H1 (cell line): ENCODE measurements around the gene GJB1. TPM values are rescaled to one million over a fixed set of nuclear protein-coding genes. Genes with fewer than 3 reads are reported as not detected.

Experiments
- CTCF ChIA-PET: fragments of 300-600 bp; sonication (Branson Sonifier 250); formaldehyde crosslinking; loops from one replicate; lab custom pipeline; 2021; ENCODE audit not compliant: partially characterized antibody; lab: Charles Lee
- POLR2A ChIA-PET: fragments of 300-600 bp; sonication (Branson Sonifier 250); formaldehyde crosslinking; loops from one replicate; lab custom pipeline; 2021; ENCODE audit warnings: inconsistent platforms; ENCODE audit not compliant: partially characterized antibody; lab: Charles Lee
- DNase-seq, 2 experiments: peaks; one replicate each; pipeline versions ENCODE4 v3.0.0 to v3.0.0-alpha.2; 2010 to 2022; ENCODE audit warnings: low spot score in 2 of 2, low read depth in 1 of 2, mixed read lengths in 1 of 2
- FAIRE-seq: peaks from 2 replicates; lab custom pipeline; 2011; peaks lifted over from hg19 to GRCh38; lab: Jason Lieb, UNC
- H2AFZ ChIP-seq: 2 replicates; pipeline ENCODE4 v1.8.1; 2012; ENCODE audit warnings: low read length, inconsistent platforms
- H2AK5ac ChIP-seq: 2 replicates; pipeline ENCODE4 v1.6.1; 2013; ENCODE audit warnings: low read depth, low read length
- H2BK120ac ChIP-seq: replicated peaks from 2 replicates; pipeline ENCODE3; 2013; ENCODE audit warnings: low read depth, low read length, inconsistent platforms
- H2BK12ac ChIP-seq: 2 replicates; pipeline ENCODE4 v1.6.1; 2013; ENCODE audit warnings: low read depth, low read length
- H2BK15ac ChIP-seq: 2 replicates; pipeline ENCODE4 v1.6.1; 2013; ENCODE audit warnings: low read length
- H2BK20ac ChIP-seq: 2 replicates; pipeline ENCODE4 v1.6.1; 2013; ENCODE audit warnings: low read length
- H2BK5ac ChIP-seq: 2 replicates; pipeline ENCODE4 v1.6.1; 2013; ENCODE audit warnings: low read depth, low read length
- H3K14ac ChIP-seq: 2 replicates; pipeline ENCODE4 v1.6.1; 2013; ENCODE audit warnings: inconsistent platforms; ENCODE audit not compliant: insufficient read length
- H3K18ac ChIP-seq: 2 replicates; pipeline ENCODE4 v1.6.1; 2013; ENCODE audit warnings: low read length; ENCODE audit errors: extremely low read depth
- H3K23ac ChIP-seq: 2 replicates; pipeline ENCODE4 v1.6.1; 2013; ENCODE audit warnings: inconsistent platforms; ENCODE audit not compliant: insufficient read length
- H3K23me2 ChIP-seq: 2 replicates; pipeline ENCODE4 v1.6.1; 2013; ENCODE audit warnings: low read depth, low read length
- H3K27ac ChIP-seq: 2 replicates; pipeline ENCODE4 v1.6.1; 2011; ENCODE audit warnings: low read depth, low read length, inconsistent platforms
- H3K27me3 ChIP-seq, 4 experiments: replicated peaks in 1 of 4; 1 replicate in 1 of 4; 2 replicates in 3 of 4; pipeline versions ENCODE4 v1.6.1 to v1.8.1; 2011 to 2013; ENCODE audit warnings: low read length in 3 of 4, mild to moderate bottlenecking in 3 of 4, inconsistent platforms in 2 of 4, mixed read lengths in 2 of 4, moderate library complexity in 1 of 4; ENCODE audit not compliant: control insufficient read depth in 3 of 4, insufficient read depth in 3 of 4; ENCODE audit errors: extremely low read depth in 1 of 4
- H3K36me3 ChIP-seq, 4 experiments: 2 replicates each; pipeline versions ENCODE4 v1.6.1 to v1.8.1; 2011 to 2013; ENCODE audit warnings: mild to moderate bottlenecking in 4 of 4, low read length in 3 of 4, moderate library complexity in 2 of 4, control low read depth in 1 of 4, inconsistent platforms in 1 of 4; ENCODE audit not compliant: insufficient read depth in 4 of 4, control insufficient read depth in 2 of 4
- H3K4ac ChIP-seq: replicated peaks from 2 replicates; pipeline ENCODE3; 2013; ENCODE audit warnings: low read length, low read depth, mixed read lengths, inconsistent platforms; ENCODE audit not compliant: insufficient read length
- H3K4me1 ChIP-seq, 4 experiments: replicated peaks in 1 of 4; 1 replicate in 1 of 4; 2 replicates in 3 of 4; pipeline versions ENCODE4 v1.6.1 to v1.8.1; 2011 to 2013; ENCODE audit warnings: low read length in 3 of 4, inconsistent platforms in 2 of 4, mixed read lengths in 1 of 4; ENCODE audit not compliant: insufficient read depth in 4 of 4, control insufficient read depth in 3 of 4
- H3K4me2 ChIP-seq, 2 experiments: 2 replicates each; pipeline versions ENCODE4 v1.6.1 to v1.8.1; 2011 to 2013; ENCODE audit warnings: low read depth in 2 of 2, low read length in 2 of 2, control low read depth in 1 of 2, inconsistent platforms in 1 of 2, mild to moderate bottlenecking in 1 of 2; ENCODE audit not compliant: insufficient read depth in 1 of 2
- H3K4me3 ChIP-seq, 4 experiments: fragments of 200-600, 300-600 bp in 1 of 4; sonication (generic), shearing (Covaris generic), sonication (Bioruptor Twin) in 1 of 4; 2 replicates each; pipeline versions ENCODE4 v1.5.1 to v1.8.1; 2011 to 2016; ENCODE audit warnings: low read length in 4 of 4, low read depth in 3 of 4, control low read depth in 2 of 4, inconsistent platforms in 2 of 4, mild to moderate bottlenecking in 2 of 4, mixed read lengths in 1 of 4, moderate library complexity in 1 of 4; ENCODE audit not compliant: insufficient read depth in 2 of 4; ENCODE audit errors: extremely low read depth in 1 of 4
- H3K56ac ChIP-seq: replicated peaks from 2 replicates; pipeline ENCODE3; 2013; ENCODE audit warnings: low read depth, mild to moderate bottlenecking, mixed read lengths, low read length, inconsistent platforms; ENCODE audit not compliant: insufficient read length
- H3K79me1 ChIP-seq: 2 replicates; pipeline ENCODE4 v1.6.1; 2013; ENCODE audit warnings: low read depth, low read length, control low read depth
- H3K79me2 ChIP-seq, 2 experiments: 2 replicates each; pipeline versions ENCODE4 v1.6.1 to v1.8.1; 2012 to 2013; ENCODE audit warnings: low read length in 2 of 2, mild to moderate bottlenecking in 2 of 2, inconsistent platforms in 1 of 2; ENCODE audit not compliant: insufficient read depth in 2 of 2, control insufficient read depth in 1 of 2
- H3K9ac ChIP-seq, 4 experiments: replicated peaks in 1 of 4; 1 replicate in 1 of 4; 2 replicates in 3 of 4; pipeline versions ENCODE4 v1.6.1 to v1.8.1; 2011 to 2013; ENCODE audit warnings: low read depth in 3 of 4, low read length in 3 of 4, control low read depth in 2 of 4, mild to moderate bottlenecking in 2 of 4, moderate library complexity in 2 of 4, inconsistent platforms in 1 of 4; ENCODE audit errors: extremely low read depth in 1 of 4
- H3K9me3 ChIP-seq, 2 experiments: 2 replicates each; pipeline versions ENCODE4 v1.6.1 to v1.8.1; 2012 to 2013; ENCODE audit warnings: mild to moderate bottlenecking in 2 of 2, moderate library complexity in 2 of 2, control low read depth in 1 of 2, inconsistent platforms in 1 of 2, low read depth in 1 of 2, low read length in 1 of 2, mixed read lengths in 1 of 2; ENCODE audit not compliant: insufficient read depth in 2 of 2
- H4K20me1 ChIP-seq, 2 experiments: replicated peaks in 1 of 2; 2 replicates each; pipeline versions ENCODE3 to v1.8.1; 2011 to 2013; ENCODE audit warnings: inconsistent platforms in 2 of 2, low read length in 2 of 2, mild to moderate bottlenecking in 1 of 2; ENCODE audit not compliant: insufficient read depth in 2 of 2, control insufficient read depth in 1 of 2
- H4K5ac ChIP-seq: 2 replicates; pipeline ENCODE4 v1.6.1; 2013; ENCODE audit warnings: low read length, low read depth, mixed read lengths, inconsistent platforms; ENCODE audit not compliant: insufficient read length
- H4K8ac ChIP-seq: 2 replicates; pipeline ENCODE4 v1.8.0; 2013; ENCODE audit warnings: mild to moderate bottlenecking, moderate library complexity, low read length, inconsistent platforms; ENCODE audit not compliant: insufficient read depth; ENCODE audit errors: extremely low read depth
- H4K91ac ChIP-seq: replicated peaks from 2 replicates; pipeline ENCODE3; 2013; ENCODE audit warnings: low read length, mixed read lengths, inconsistent platforms; ENCODE audit not compliant: insufficient read length
- ASH2L ChIP-seq: fragments of 200-600, 300-600 bp; sonication (generic); IDR thresholded peaks from one replicate; pipeline ENCODE4 v1.7.1; 2017; ENCODE audit warnings: low read length
- BACH1 ChIP-seq: IDR thresholded peaks from 2 replicates; pipeline ENCODE4 v1.6.1; 2012; ENCODE audit warnings: low read length, improper control_type of control experiment
- CREB1 ChIP-seq: IDR thresholded peaks from 2 replicates; pipeline ENCODE4 v1.6.1; 2012; ENCODE audit warnings: inconsistent platforms
- EGR1 ChIP-seq: IDR thresholded peaks from 2 replicates; pipeline ENCODE4 v1.6.1; 2011; ENCODE audit warnings: low read depth, low read length, borderline replicate concordance
- GABPA ChIP-seq: IDR thresholded peaks from 2 replicates; pipeline ENCODE4 v1.6.1; 2011; ENCODE audit warnings: mild to moderate bottlenecking, low read length, moderate library complexity, borderline replicate concordance; ENCODE audit not compliant: insufficient read depth
- HDAC6 ChIP-seq: IDR thresholded peaks from one replicate; pipeline ENCODE4 v1.7.1; 2012; ENCODE audit warnings: low read depth, mild to moderate bottlenecking, inconsistent platforms, low read length, moderate library complexity
- JUND ChIP-seq: IDR thresholded peaks from 2 replicates; pipeline ENCODE4 v1.6.1; 2011; ENCODE audit warnings: mild to moderate bottlenecking, improper control_type of control experiment, low read length
- MAFK ChIP-seq: IDR thresholded peaks from 2 replicates; pipeline ENCODE4 v1.6.1; 2012; ENCODE audit warnings: low read depth, mild to moderate bottlenecking, improper control_type of control experiment, low read length
- SP2 ChIP-seq: IDR thresholded peaks from 2 replicates; pipeline ENCODE4 v1.6.1; 2012; ENCODE audit warnings: mild to moderate bottlenecking, low read length, inconsistent platforms
- SP4 ChIP-seq: IDR thresholded peaks from 2 replicates; pipeline ENCODE4 v1.6.1; 2012; ENCODE audit warnings: low read length, inconsistent platforms
- TBP ChIP-seq: IDR thresholded peaks from 2 replicates; pipeline ENCODE4 v1.6.1; 2011; ENCODE audit warnings: low read depth, low read length, improper control_type of control experiment
- YY1 ChIP-seq: IDR thresholded peaks from 2 replicates; pipeline ENCODE4 v1.6.1; 2011; ENCODE audit warnings: low read depth, mild to moderate bottlenecking, low read length
- WGBS, 2 experiments: shearing (Covaris generic) in 1 of 2; methylation state at CpG; one replicate each; pipeline versions ENCODE4 v1.1.6 to v1.1.7; 2013 to 2015; ENCODE audit warnings: low lambda C conversion rate in 2 of 2, mixed read lengths in 2 of 2, inconsistent platforms in 1 of 2, low coverage in 1 of 2, missing lambda C conversion rate in 1 of 2; ENCODE audit not compliant: insufficient replicate concordance in 2 of 2, insufficient coverage in 1 of 2, insufficient read length in 1 of 2; ENCODE audit errors: extremely low coverage in 1 of 2, missing lambda C conversion rate in 1 of 2; 5-methylcytosine and 5-hydroxymethylcytosine counted together
- polyA plus RNA-seq, 7 experiments: library from polyadenylated mRNA; depleted of rRNA in 3 of 7; stranded (reverse) in 5 of 7; unstranded in 2 of 7; fragments of >200 nt in 5 of 7; fragments of 200-250 nt in 2 of 7; gene quantifications; 1 replicate in 5 of 7; 2 replicates in 1 of 7; 4 replicates in 1 of 7; pipeline versions ENCODE4 v1.2.1 to v1.2.3, GENCODE V29; 2011 to 2013; ENCODE audit warnings: missing spikeins in 2 of 7, mixed read lengths in 2 of 7
- total RNA-seq: library from RNA; stranded (reverse); fragmentation: NEBNext Ultra II Directional; extraction: Animal tissue kit (Norgen Biotek cat#: 25700); gene quantifications from 2 replicates; pipeline ENCODE4 v1.2.1, GENCODE V29; 2021

The GJB1 gene
- total and polyA plus RNA-seq, 2 of the 8 experiments (the other 6 are each of a cell fraction or from before 2014, with no cell fraction given): 0.14 TPM; not detected in 1

DNA sequence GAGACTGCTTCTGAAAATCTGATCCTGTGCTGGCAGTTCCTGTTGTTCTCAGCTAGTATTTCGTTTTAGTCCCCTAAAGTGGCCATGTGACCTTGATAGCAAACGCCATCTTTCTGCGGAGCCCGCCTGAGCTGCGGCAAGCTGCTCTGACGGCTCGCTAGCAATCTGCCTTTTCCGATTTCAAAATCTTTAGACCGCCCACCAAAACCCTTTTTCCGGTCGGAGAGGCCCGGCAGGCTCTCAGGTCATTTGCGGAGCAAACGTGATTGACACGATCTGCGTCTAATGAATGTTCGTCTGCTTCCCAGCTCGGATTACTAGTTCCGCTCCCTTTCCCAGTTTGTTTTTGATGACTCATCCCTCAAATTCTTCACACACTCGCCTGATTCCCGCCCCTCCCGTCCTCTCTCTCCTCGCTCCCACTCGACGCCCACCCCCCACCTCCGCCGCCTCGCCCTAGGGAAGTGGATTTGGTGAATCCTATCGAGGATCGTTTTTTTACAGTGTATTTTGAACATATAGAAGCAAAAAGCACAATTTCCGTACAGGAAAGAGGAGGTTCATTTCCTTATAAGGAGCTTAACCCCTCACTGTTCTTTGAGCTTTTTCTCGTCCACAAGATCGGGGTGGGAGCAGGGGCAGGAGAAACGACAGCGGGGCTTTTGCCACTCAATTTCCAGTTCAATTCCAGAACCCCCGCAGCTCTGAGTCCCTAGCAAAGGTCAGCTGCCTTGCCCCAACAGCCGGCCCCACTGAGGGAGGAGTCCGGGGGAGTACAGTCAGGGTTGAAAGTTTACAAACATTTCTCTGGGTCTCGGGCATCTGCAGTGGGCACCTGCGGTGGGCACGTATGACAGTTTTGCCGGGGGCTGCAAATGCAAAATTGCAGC lies 40.9 kb upstream of the GJB1 start:
- Histone ChIP-seq H3K36me3 (no peaks in the 10 kb centered on the region), H3K27ac (peak overlapping the region; percentile 90), H2BK15ac (no peak overlapping the region), H3K14ac (no peak overlapping the region), H2BK20ac (peak overlapping the region; percentile 61; the same call in 1 of the 2 replicates), H3K9me3 (no peaks in the 10 kb centered on the region), H3K4ac (no peak overlapping the region), H2AFZ (no peak overlapping the region), H3K79me1 (no peaks in the 10 kb centered on the region), H3K9ac (peak overlapping the region; percentile 10 to 76 (median 72)), H2BK120ac (peak overlapping the region; percentile 4), H4K8ac (peak overlapping the region; percentile 84; the same call in 1 of the 2 replicates), H2BK5ac (peak overlapping the region; percentile 83; the same call in 1 of the 2 replicates), H3K4me2 (peak overlapping the region; percentile 62 to 72), H3K79me2 (no peaks in the 10 kb centered on the region), H3K18ac (peak overlapping the region; percentile 87), H3K4me3 (peak overlapping the region; percentile 41 to 64 (median 45); a peak in 7 of 8 replicates), H4K91ac (peak overlapping the region; percentile 91), H4K5ac (peak overlapping the region; percentile 95), H3K56ac (no peak overlapping the region), H2BK12ac (peak overlapping the region; percentile 68), H3K4me1 (peaks cover 3 to 7% (median 5%) of the 10 kb centered on the region in 4 experiments; a peak in 4 of 7 replicates), H3K23me2 (no peaks in the 10 kb centered on the region), H2AK5ac (no peak overlapping the region), H3K27me3 (no peaks in the 10 kb centered on the region), H3K23ac (no peak overlapping the region), H4K20me1 (no peaks in the 10 kb centered on the region)
- 2% methylated on average over 38 of the region's 42 CpGs; no CpG with 5 or more reads in 1 of the 2 experiments for WGBS, 2 experiments
- ChIA-PET POLR2A (interaction anchor here (0.6 to 3.0 kb wide), 30 partner anchors 9 to 252 kb away, joined by 3 to 13 read pairs (median 4); partner anchors contain the start of genes GJB1, IL2RG, MED12 and NLGN3), CTCF (interaction anchor here (1.1 to 1.7 kb wide), 4 partner anchors 10 to 184 kb away, joined by 3 to 4 read pairs (median 4); no protein-coding TSS in a partner anchor)
- peak; percentile 69 to 74 for DNase-seq
- peak; percentile 88 for FAIRE-seq
- peak; percentile 47 for TF ChIP-seq SP2
- peak; percentile 75; the same call in 1 of the 2 replicates for TF ChIP-seq GABPA
- TF ChIP-seq TBP: peak; percentile 84
- peak; percentile 78; the same call in 1 of the 2 replicates for TF ChIP-seq YY1
- TF ChIP-seq CREB1: no peak
- no peak for TF ChIP-seq SP4
- TF ChIP-seq EGR1: no peak
- peak; percentile 72 for TF ChIP-seq MAFK
- TF ChIP-seq ASH2L: peak; percentile 59
- no peak for TF ChIP-seq HDAC6
- peak; percentile 73 for TF ChIP-seq BACH1
- TF ChIP-seq JUND: peak; percentile 90; the same call in 1 of the 2 replicates
